ENCODE results near the gene LRCH2. TPM values are rescaled to one million over a fixed set of nuclear protein-coding genes. Genes with fewer than 3 reads are reported as not detected.
"Not testable (repeated sequence)": the region's sequence is repeated elsewhere in the genome, so short reads cannot be mapped to it uniquely, and the experiment has no call there.

Gene LRCH2
- total RNA-seq, 4 donors from 2014 or later: 0.44 to 0.71 (median 0.47) TPM

DNA sequence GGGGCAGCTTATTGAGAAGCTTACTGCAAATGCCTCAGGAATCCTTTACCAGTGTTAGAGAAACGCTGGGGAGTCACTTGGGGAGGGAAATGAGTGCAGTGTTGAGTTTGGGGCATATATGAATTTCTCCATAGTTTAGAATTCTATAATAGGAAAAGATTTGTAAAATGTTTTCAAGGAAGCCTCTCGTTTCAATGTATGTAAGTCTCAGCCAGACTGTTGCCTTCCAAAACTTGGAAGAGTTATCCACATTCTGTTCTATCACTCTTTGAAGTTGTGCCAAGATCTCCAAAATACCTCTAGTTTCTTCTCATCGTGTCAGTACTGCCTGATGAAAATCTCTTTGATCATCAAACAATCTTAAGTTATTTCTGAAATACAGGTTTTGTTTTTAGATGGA is 565 bp upstream of the LRCH2 start:
- peaks cover 0 to 30% (median 26%) of the 10 kb centered on the region in 3 donors for H3K27me3 ChIP-seq
- in situ Hi-C loops (cut with MboI; ENCODE audit: low sequenced_read_pairs in 4 of 4): loop anchor here in 1 of 4 donors (25.0 kb wide), 1 partner anchor 103 kb away; no protein-coding TSS in a partner anchor
- intact Hi-C loops (cut with DNase I; ENCODE audit: low total_unique reads): no loop called here

DNA sequence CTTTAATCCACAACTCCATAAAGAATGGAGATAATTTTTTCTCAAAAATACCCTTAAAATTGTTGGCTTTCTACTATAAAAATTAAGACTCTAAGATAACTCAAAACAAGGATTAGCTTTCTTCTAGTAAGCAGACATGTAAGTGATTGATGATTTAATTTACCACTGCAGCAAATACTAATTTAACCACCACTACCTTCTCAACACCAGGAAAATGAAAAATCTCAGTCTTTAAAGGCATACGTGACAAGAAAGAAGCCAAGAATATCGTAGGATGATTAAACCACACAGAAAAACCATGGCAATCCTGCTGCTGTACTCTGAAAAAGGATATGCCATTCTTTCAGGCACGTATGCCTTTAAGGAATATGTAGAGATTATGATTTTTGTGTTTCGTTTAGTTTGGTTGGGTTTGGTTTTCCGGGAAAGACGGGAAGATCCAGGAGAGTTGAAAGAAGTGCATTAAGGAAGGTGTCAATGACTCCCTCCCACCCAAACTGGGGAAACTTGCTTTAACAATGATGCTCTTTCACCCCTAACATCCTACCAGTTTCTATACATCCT is 881 bp downstream of the LRCH2 start:
- DNase-seq: no peak
- Histone ChIP-seq H3K27me3 (peaks cover 0 to 33% (median 26%) of the 10 kb centered on the region in 3 donors), H3K4me1 (no peaks in the 10 kb centered on the region), H3K27ac (peak overlapping the region; percentile 37 to 60 (median 42)), H3K36me3 (no peaks in the 10 kb centered on the region), H3K9me3 (no peaks in the 10 kb centered on the region), H3K4me3 (peak overlapping the region; percentile 43 to 55 (median 46))
- in situ Hi-C loops (cut with MboI; ENCODE audit: low sequenced_read_pairs in 4 of 4): loop anchor here in 1 of 4 donors (25.0 kb wide), 1 partner anchor 104 kb away; no protein-coding TSS in a partner anchor
- TF ChIP-seq, protein P1, sequence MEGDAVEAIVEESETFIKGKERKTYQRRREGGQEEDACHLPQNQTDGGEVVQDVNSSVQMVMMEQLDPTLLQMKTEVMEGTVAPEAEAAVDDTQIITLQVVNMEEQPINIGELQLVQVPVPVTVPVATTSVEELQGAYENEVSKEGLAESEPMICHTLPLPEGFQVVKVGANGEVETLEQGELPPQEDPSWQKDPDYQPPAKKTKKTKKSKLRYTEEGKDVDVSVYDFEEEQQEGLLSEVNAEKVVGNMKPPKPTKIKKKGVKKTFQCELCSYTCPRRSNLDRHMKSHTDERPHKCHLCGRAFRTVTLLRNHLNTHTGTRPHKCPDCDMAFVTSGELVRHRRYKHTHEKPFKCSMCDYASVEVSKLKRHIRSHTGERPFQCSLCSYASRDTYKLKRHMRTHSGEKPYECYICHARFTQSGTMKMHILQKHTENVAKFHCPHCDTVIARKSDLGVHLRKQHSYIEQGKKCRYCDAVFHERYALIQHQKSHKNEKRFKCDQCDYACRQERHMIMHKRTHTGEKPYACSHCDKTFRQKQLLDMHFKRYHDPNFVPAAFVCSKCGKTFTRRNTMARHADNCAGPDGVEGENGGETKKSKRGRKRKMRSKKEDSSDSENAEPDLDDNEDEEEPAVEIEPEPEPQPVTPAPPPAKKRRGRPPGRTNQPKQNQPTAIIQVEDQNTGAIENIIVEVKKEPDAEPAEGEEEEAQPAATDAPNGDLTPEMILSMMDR (IDR thresholded peaks at IDR 0.05 in 4 of 5, conservative IDR thresholded peaks at IDR 0.05 in 1 of 5): no peak
- TF ChIP-seq POLR2A (IDR thresholded peaks at IDR 0.05): no peak
- ATAC-seq: no peak
- intact Hi-C loops (cut with DNase I; ENCODE audit: low total_unique reads): no loop called here

More for the DNA sequence above, 565 bp upstream of the LRCH2 start:
- TF ChIP-seq, protein P1 (IDR thresholded peaks at IDR 0.05 in 4 of 5, conservative IDR thresholded peaks at IDR 0.05 in 1 of 5): no peak
- no peak for TF ChIP-seq POLR2A (IDR thresholded peaks at IDR 0.05)
- Histone ChIP-seq H3K4me3 (peak overlapping the region; percentile 43 to 55 (median 46)), H3K9me3 (no peaks in the 10 kb centered on the region), H3K4me1 (no peaks in the 10 kb centered on the region), H3K27ac (peak overlapping the region in 1 of 4 donors; percentile 60), H3K36me3 (no peaks in the 10 kb centered on the region)
- DNase-seq: no peak
- no peak for ATAC-seq

DNA sequence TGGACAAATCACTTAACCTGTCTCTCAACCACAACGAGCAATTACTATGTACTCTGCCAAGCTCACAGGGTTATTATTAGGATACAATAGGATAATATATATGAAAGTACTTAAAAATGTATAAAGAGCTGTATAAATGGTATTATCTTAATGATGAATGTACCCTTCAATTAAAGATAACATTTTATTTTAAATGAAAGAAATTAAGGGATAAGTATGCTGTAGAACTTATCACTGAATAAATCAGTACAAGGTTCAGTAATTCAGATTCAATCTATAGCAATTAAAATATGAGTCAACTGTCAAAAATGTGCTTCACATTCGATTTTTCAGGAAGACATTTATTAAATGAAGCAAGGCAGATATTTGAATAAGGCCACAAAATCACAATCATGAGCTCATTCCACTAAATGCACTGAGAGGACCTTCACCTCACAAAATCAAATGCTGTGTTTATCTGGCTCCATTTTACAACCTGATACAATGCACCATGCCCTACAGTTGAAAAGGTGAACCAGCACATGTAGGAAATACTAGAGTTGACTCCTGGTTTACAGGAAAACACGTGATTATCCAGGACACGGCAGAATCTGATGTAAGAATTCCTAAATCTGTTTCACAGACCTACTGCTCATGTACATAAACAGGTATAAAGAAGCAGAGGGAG is 4.4 kb downstream of the LRCH2 start:
- in situ Hi-C loops (cut with MboI; ENCODE audit: low sequenced_read_pairs in 4 of 4): loop anchor here in 1 of 4 donors (25.0 kb wide), 1 partner anchor 108 kb away; no protein-coding TSS in a partner anchor
- no peaks in the 10 kb centered on the region for H3K4me1 ChIP-seq
- ATAC-seq: no peak
- DNase-seq: no peak
- no peak overlapping the region for H3K27ac ChIP-seq
- no peak overlapping the region for H3K4me3 ChIP-seq
- no peak for TF ChIP-seq POLR2A (IDR thresholded peaks at IDR 0.05)
- TF ChIP-seq, protein P1 (IDR thresholded peaks at IDR 0.05 in 4 of 5, conservative IDR thresholded peaks at IDR 0.05 in 1 of 5): no peak
- H3K27me3 ChIP-seq: peaks cover 0 to 33% (median 26%) of the 10 kb centered on the region in 3 donors
- no peaks in the 10 kb centered on the region for H3K36me3 ChIP-seq
- no peaks in the 10 kb centered on the region for H3K9me3 ChIP-seq
- intact Hi-C loops (cut with DNase I; ENCODE audit: low total_unique reads): no loop called here

DNA sequence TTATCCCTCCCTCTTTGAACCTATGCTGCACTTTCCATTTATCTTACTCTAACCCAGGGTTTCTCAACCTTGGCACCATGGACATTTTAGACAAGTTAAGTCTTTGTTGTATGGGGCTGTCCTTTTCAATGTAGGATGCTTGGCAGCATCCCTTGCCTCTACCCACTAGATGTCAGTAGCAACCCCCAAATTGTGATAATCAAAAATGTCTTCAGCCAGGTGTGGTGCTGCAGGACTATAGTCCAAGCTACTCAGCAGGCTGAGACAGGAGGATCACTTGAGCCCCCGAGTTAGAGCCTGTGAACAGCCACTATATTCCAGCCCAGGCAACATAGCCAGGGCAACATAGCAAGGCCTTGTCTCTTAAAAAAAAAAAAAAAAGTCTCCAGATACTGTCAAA is 7.0 kb downstream of the LRCH2 start:
- ATAC-seq (no peak), DNase-seq (no peak)
- Histone ChIP-seq H3K27ac (no peak overlapping the region), H3K27me3 (peaks cover 0 to 19% (median 6%) of the 10 kb centered on the region in 3 donors), H3K9me3 (no peaks in the 10 kb centered on the region), H3K36me3 (no peaks in the 10 kb centered on the region), H3K4me3 (no peak overlapping the region), H3K4me1 (no peaks in the 10 kb centered on the region)
- intact Hi-C loops (cut with DNase I; ENCODE audit: low total_unique reads): no loop called here
- in situ Hi-C loops (cut with MboI; ENCODE audit: low sequenced_read_pairs in 4 of 4): loop anchor here in 1 of 4 donors (25.0 kb wide), 1 partner anchor 110 kb away; no protein-coding TSS in a partner anchor
- TF ChIP-seq, protein P1 (IDR thresholded peaks at IDR 0.05 in 4 of 5, conservative IDR thresholded peaks at IDR 0.05 in 1 of 5): no peak
- no peak for TF ChIP-seq POLR2A (IDR thresholded peaks at IDR 0.05)

DNA sequence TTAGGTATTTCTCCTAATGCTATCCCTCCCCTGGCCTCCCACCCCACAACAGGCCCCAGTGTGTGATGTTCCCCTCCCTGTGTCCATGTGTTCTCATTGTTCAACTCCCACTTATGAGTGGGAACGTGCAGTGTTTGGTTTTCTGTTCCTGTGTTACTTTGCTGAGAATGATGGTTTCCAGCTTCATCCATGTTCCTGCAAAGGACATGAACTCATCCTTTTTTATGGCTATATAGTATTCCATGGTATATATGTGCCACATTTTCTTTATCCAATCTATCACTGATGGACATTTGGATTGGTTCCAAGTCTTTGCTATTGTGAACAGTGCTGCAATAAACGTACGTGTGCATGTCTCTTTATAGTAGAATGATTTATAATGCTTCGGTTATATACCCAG is 16.6 kb downstream of the LRCH2 start:
- in situ Hi-C loops (cut with MboI; ENCODE audit: low sequenced_read_pairs in 4 of 4); DNase-seq; H3K4me1 ChIP-seq; H3K9me3 ChIP-seq; intact Hi-C loops (cut with DNase I; ENCODE audit: low total_unique reads); H3K27ac ChIP-seq; H3K4me3 ChIP-seq; ATAC-seq; H3K36me3 ChIP-seq: not testable (repeated sequence)
- peaks cover 0 to 11% (median 0%) of the 10 kb centered on the region in 3 donors for H3K27me3 ChIP-seq
